ENCODE data around the gene KRTAP4-16.
"Not testable (repeated sequence)": the region's sequence is repeated elsewhere in the genome, so short reads cannot be mapped to it uniquely, and the experiment has no call there.

KRTAP4-16 gene

GRCh38 chr17:41069031-41069430, 33.0 kb downstream of the KRTAP4-16 start:
- FAIRE-seq, result no peak

- no peak for FAIRE-seq
Observed at GRCh38 chr17:41067281-41067680, 34.7 kb downstream of the KRTAP4-16 start.

GRCh38 chr17:41065829-41066624, 36.0 kb downstream of the KRTAP4-16 start, which contains the start of gene KRTAP2-4:
Gene KRTAP2-4, minus strand, starts transcription at chr17:41065879. Its CDS starts 34 bp downstream, at chr17:41065845.
- FAIRE-seq, result no peak

GRCh38 chr17:41065016-41065689, 36.9 kb downstream of the KRTAP4-16 start:
- not testable (repeated sequence) for FAIRE-seq

GRCh38 chr17:41064301-41064700, 37.7 kb downstream of the KRTAP4-16 start:
- FAIRE-seq, result no peak

- FAIRE-seq, result no peak
Observed at GRCh38 chr17:41063449-41063848, 38.6 kb downstream of the KRTAP4-16 start.

GRCh38 chr17:41061964-41062363, 40.0 kb downstream of the KRTAP4-16 start:
- FAIRE-seq, result no peak

GRCh38 chr17:41060052-41060604, 41.9 kb downstream of the KRTAP4-16 start, which contains the start of gene KRTAP2-3:
Gene KRTAP2-3, minus strand, starts transcription at chr17:41060114. Its CDS starts 64 bp downstream, at chr17:41060050.
- FAIRE-seq, result no peak

- not testable (repeated sequence) for FAIRE-seq
Observed at GRCh38 chr17:41059276-41060051, 42.5 kb downstream of the KRTAP4-16 start.

- no peak for FAIRE-seq
Observed at GRCh38 chr17:41058741-41059140, 43.3 kb downstream of the KRTAP4-16 start.

GRCh38 chr17:41057547-41057946, 44.5 kb downstream of the KRTAP4-16 start:
- FAIRE-seq, result no peak

GRCh38 chr17:41055130-41055529, 46.9 kb downstream of the KRTAP4-16 start, which contains the start of gene KRTAP2-2:
Gene KRTAP2-2, minus strand, starts transcription at chr17:41055230. Its CDS starts 19 bp downstream, at chr17:41055211.
- FAIRE-seq, result not testable (repeated sequence)

- not testable (repeated sequence) for FAIRE-seq
Observed at GRCh38 chr17:41054556-41054955, 47.5 kb downstream of the KRTAP4-16 start.

GRCh38 chr17:41054025-41054424, 48.0 kb downstream of the KRTAP4-16 start:
- no peak for FAIRE-seq

GRCh38 chr17:41052566-41052965, 49.4 kb downstream of the KRTAP4-16 start:
- no peak for FAIRE-seq

Data from islet of Langerhans (tissue), 1 donor.